HG03064 (cell line): ENCODE measurements around the gene SPEF2.

Source experiments
- ATAC-seq: cut with Tn5 transposase; IDR thresholded peaks from one replicate; pipeline ENCODE4 v1.9.1; 2021; ENCODE audit warnings: low read depth; ENCODE audit not compliant: unreplicated experiment

SPEF2 gene

DNA sequence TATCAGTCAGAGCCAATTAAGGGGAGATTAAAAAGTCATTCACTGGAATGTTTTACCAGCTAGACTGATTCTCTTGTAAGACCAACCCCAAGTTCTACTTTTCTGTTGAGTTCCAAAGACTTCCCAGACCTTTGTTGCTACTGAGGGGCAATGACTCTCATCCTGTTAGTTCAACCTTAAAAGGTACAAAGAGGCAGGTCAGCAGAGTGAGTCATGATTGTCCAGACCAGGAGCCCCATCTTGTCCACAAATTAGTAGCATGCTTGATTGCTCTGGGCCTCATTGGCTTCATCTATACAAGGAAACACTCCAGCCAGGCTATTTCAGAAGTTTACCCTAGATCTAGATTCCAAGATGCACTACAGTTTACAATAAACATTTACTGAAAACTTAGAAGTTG lies 159.1 kb downstream of the SPEF2 start:
- no peak for ATAC-seq

GRCh38 chr5:35777358-35778087 lies 159.9 kb downstream of the SPEF2 start:
- no peak for ATAC-seq

- no peak for ATAC-seq
These were observed 160.7 kb downstream of the SPEF2 start for GRCh38 chr5:35778259-35778769.

DNA sequence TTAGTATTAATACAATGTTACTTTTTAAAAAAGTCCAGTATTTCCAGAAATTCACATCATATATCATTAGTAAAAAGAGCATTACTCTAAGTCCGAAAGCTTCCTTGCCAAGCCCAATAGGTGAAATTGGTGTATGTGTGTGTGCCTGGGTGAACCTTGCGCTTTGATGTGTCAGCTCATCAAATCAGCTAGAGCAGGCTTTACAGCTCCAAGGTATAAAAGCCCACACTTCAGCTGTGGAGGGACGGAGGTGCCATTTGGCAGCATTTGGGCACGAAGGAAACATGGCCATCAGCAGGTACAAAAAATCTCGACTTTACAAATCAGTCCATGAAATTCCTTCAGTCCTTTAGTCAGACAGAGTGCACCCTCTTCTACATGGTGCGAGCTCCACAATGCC lies 162.6 kb downstream of the SPEF2 start:
- ATAC-seq, result no peak

GRCh38 chr5:35781181-35781790 lies 163.6 kb downstream of the SPEF2 start:
- ATAC-seq, result no peak

- no peak for ATAC-seq
These were observed 165.9 kb downstream of the SPEF2 start for GRCh38 chr5:35783551-35783950.

- ATAC-seq, result no peak
These were observed 168.0 kb downstream of the SPEF2 start for GRCh38 chr5:35785601-35786085.

- ATAC-seq, result no peak
These were observed 171.1 kb downstream of the SPEF2 start for GRCh38 chr5:35788724-35789123.

DNA sequence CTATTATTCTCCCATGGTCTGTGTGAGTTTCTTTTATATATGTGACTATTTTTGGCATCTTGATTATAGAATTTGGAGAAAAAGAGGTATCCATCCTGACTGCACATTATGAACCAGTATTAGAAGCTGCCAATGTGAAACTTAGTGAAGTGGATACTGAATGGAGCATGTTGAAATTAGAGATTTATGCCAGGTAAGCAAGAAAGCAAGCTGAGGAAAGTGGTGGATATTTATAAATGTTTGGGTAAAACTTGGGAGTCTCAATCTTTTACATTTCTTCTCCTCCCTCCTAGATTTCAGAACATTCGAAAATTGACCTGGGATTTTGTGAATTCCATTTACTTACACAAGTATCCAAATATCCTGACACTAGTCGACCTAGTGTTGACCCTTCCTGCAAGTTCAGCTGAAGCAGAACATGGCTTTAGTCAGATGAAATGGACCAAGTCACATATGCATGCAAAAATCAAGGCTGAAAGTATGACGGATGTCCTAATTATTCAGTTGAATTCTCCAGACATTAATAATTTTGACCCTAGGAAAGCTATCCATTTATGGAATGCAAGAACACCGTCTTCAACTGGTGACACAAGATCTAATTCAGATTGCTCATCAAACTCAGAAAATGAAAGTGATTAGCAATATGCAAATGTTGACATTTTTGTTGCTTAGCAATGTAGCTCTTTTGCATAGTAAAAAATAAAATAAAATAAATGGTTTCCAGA lies 172.2 kb downstream of the SPEF2 start:
- ATAC-seq, result no peak

DNA sequence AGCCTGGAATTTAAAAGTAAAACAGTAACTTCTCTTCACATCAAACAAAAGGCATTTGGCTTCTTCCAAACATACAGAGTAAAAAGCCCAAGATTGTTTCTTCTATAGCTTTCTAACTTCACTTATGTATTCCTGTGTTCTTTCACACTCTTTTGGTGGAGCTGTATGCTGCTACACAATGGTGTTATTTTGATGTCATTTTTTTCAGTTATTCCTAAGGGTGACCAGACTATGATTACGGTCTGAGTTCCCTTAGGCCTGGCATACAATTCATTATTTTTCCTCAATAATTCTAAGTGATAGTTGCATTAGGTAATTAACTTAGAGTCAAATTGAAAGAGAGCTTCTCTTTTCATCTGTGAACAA lies 172.8 kb downstream of the SPEF2 start:
- no peak for ATAC-seq

GRCh38 chr5:35794328-35794619 lies 176.6 kb downstream of the SPEF2 start:
- ATAC-seq, result no peak

- no peak for ATAC-seq
These were observed 177.2 kb downstream of the SPEF2 start for GRCh38 chr5:35794684-35795375.

- ATAC-seq, result no peak
These were observed 181.5 kb downstream of the SPEF2 start for GRCh38 chr5:35799181-35799580.

GRCh38 chr5:35799753-35800152 lies 182.1 kb downstream of the SPEF2 start:
- no peak for ATAC-seq

- ATAC-seq, result no peak
These were observed 185.6 kb downstream of the SPEF2 start for GRCh38 chr5:35803191-35803651.

DNA sequence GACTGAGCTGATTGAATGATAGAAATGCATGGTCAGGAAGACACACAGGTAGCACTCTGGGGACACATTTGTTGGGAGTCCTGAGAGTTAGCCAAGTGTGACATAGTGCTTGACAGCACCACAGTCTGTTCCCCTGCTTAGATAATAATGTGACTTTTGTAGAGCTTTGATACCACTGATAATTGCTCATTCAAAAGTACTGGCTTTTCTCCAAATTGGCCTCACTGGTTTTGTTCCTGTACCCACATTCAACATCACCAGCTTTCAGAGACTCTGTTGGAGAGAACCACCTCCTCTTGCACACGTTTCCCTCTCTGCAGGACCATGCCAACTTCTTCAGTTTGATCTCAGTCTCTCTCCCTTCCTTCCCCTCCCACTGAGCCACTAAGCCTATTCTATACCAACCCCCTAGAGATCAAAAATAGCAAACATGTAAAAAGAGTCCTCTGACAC lies 186.6 kb downstream of the SPEF2 start:
- no peak for ATAC-seq

GRCh38 chr5:35804841-35805240 lies 187.2 kb downstream of the SPEF2 start:
- ATAC-seq, result no peak

DNA sequence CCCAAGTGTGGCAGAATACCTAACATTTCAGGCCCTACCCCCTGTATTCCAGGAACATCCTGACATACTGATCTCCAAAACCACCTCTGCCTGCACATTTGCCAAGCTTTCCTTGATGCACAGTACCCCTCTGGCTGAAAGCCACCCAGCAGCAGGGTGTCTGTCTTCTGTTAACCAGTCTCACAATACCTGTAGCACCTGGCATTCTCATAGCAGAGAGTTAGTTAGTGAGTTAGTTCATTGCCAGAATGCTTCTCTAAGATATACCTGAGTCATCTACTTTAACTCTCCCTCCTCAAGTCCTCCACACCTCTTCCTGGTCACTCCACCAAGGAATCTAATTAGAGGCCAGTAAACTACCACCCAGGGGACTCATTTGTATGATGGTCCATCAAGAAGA lies 192.9 kb downstream of the SPEF2 start:
- ATAC-seq, result no peak

- no peak for ATAC-seq
These were observed 193.6 kb downstream of the SPEF2 start for GRCh38 chr5:35811108-35811741.

GRCh38 chr5:35813521-35813920 lies 195.9 kb downstream of the SPEF2 start:
- no peak for ATAC-seq
